ENCODE data around the gene NXT1. TPM values are rescaled to one million over a fixed set of nuclear protein-coding genes. Genes with fewer than 3 reads are reported as not detected.

The NXT1 gene
- total and polyA plus RNA-seq, 2 experiments from 2014 or later, result 30.2 to 34.4 TPM

GRCh38 chr20:23403751-23404150 is 53.2 kb downstream of the NXT1 start (continued):
- TF ChIP-seq ZNF462 (CRISPR knock-in tag; IDR thresholded peaks at IDR 0.05) (no peak), CREB1 (CRISPR knock-in tag; IDR thresholded peaks at IDR 0.05; ENCODE audit: low read depth) (no peak), EZH2 (IDR thresholded peaks at IDR 0.05; ENCODE audit: low read depth, unreplicated experiment) (no peak), STAT1 (IDR thresholded peaks at IDR 0.05; ENCODE audit: unreplicated experiment) (no peak)

DNA sequence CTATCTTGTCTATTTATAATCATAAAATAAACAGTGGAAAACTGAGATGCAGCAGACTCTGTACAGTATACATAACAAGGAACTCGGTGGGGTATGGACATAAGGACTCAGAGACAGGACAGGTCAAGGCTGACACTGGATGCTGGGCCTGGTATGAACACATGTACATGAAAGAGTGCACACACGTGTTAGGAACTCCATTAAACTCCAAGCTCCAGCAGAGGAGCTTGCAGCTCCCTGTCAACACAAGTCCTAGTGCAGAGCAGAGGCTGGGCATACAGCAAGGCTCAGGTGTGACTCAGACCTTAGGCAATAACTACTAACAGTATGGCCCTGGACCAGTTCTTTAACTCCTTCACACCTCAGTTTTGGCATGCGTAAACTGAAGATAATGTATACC is 53.6 kb downstream of the NXT1 start:
- H3K79me2 ChIP-seq (replicated peaks; ENCODE audit: insufficient read depth), result peaks cover 82% of the 10 kb centered on the region
- H3K36me3 ChIP-seq (ENCODE audit: insufficient read depth), result no peaks in the 10 kb centered on the region
- H3F3A ChIP-seq (replicated peaks; ENCODE audit: low read depth), result no peaks in the 10 kb centered on the region
- Mint-ChIP-seq H3K4me3 (no peak overlapping the region), H3K27ac (no peak overlapping the region), H3K27me3 (ENCODE audit: insufficient read depth, low read depth, poor library complexity) (peaks cover 2% of the 10 kb centered on the region), H3K36me3 (ENCODE audit: low read depth) (peaks cover 3% of the 10 kb centered on the region; the same call in 2 of the 3 replicates), H3K9me3 (no peaks in the 10 kb centered on the region), H3K4me1 (peaks cover 4% of the 10 kb centered on the region)
- H2AFZ ChIP-seq, result no peak overlapping the region
- peaks cover 1% of the 10 kb centered on the region; the same call in 1 of the 2 replicates for H3K4me1 ChIP-seq (ENCODE audit: insufficient read depth)
- DNase-seq (ENCODE audit: low spot score) (no peak), ATAC-seq (no peak)
- no peaks in the 10 kb centered on the region for H3K27me3 ChIP-seq (ENCODE audit: insufficient read depth)
- H3K27ac ChIP-seq (ENCODE audit: low read depth), result no peak overlapping the region
- no peak overlapping the region for H3K4me3 ChIP-seq
- no peaks in the 10 kb centered on the region for H3K9me2 ChIP-seq (ENCODE audit: insufficient read depth)
- H4K20me1 ChIP-seq (replicated peaks; ENCODE audit: insufficient read depth), result peaks cover 58% of the 10 kb centered on the region
- no peak overlapping the region for H3K4me2 ChIP-seq
- TF ChIP-seq ETS1 (IDR thresholded peaks at IDR 0.05) (no peak), ZNF331 (CRISPR knock-in tag; IDR thresholded peaks at IDR 0.05; ENCODE audit: low read depth) (no peak), CTCF (conservative IDR thresholded peaks at IDR 0.05; ENCODE audit: low read depth in 2 of 2) (no peak), JUNB (IDR thresholded peaks at IDR 0.05; ENCODE audit: unreplicated experiment) (no peak)

Measured in GM23338 (cell line).